HCT116 (cell line): ENCODE measurements around the gene IL21R. TPM values are rescaled to one million over a fixed set of nuclear protein-coding genes. Genes with fewer than 3 reads are reported as not detected.
A peak's percentile ranks its signal among the peaks of the same experiment; 100 is the strongest.

Source experiments
- ATAC-seq: fragments of 200-7000 bp; cut with Tn5 transposase; 2 replicates; pipeline ENCODE4 v1.9.1; 2020; ENCODE audit warnings: mild to moderate bottlenecking, moderate library complexity
- BruUV-seq: library from RNA; stranded (reverse); fragments of 400-500 nt; replicated peaks from 2 replicates; lab custom pipeline; 2021; lab: Mats Ljungman, UMichigan
- CTCF ChIA-PET: fragments of 300-600 bp; sonication (Branson Sonifier 250); formaldehyde crosslinking; loops from one replicate; lab custom pipeline; 2021; ENCODE audit warnings: antibody characterized with exemption; lab: Charles Lee
- POLR2A ChIA-PET: fragments of 300-600, 350-600 bp; sonication (Branson Sonifier 250); formaldehyde crosslinking; loops from one replicate; lab custom pipeline; 2021; ENCODE audit warnings: antibody characterized with exemption; lab: Charles Lee
- RAD21 ChIA-PET, 2 experiments: fragments of 300-600 bp; sonication (Branson Sonifier 250); formaldehyde crosslinking; loops; one replicate each; lab custom pipeline; 2023; ENCODE audit warnings: low total read pairs in 2 of 2; ENCODE audit not compliant: uncharacterized antibody in 2 of 2, unreplicated experiment in 2 of 2, low non-redundant PET in 1 of 2; lab: Charles Lee
- DNase-seq: peaks from one replicate; pipeline ENCODE4 v3.0.0-alpha.2; 2010; ENCODE audit warnings: low read depth, low spot score
- H2AFZ ChIP-seq: fragments of 200-600 bp; shearing (Covaris generic), sonication (generic); 2 replicates; pipeline ENCODE4 v1.6.1; 2017; ENCODE audit warnings: low read depth, mixed run types, mixed read lengths, antibody characterized with exemption, low read length; ENCODE audit not compliant: poor library complexity, severe bottlenecking
- H3K27ac ChIP-seq: 2 replicates; pipeline ENCODE4 v1.5.1; 2012; ENCODE audit warnings: low read depth, low read length
- H3K27me3 ChIP-seq: fragments of 200-600 bp; sonication (generic); 2 replicates; pipeline ENCODE4 v1.6.1; 2016; ENCODE audit warnings: mixed run types, low read length, mixed read lengths; ENCODE audit not compliant: insufficient read depth
- H3K36me3 ChIP-seq, 2 experiments: fragments of 200-500 bp in 1 of 2; fragments of 200-600 bp in 1 of 2; sonication (Bioruptor generic) in 1 of 2; sonication (generic) in 1 of 2; 2 replicates each; pipeline versions ENCODE4 v1.5.1 to v1.6.1; 2014 to 2016; ENCODE audit warnings: low read length in 2 of 2, inconsistent platforms in 1 of 2, mixed read lengths in 1 of 2, mixed run types in 1 of 2; ENCODE audit not compliant: insufficient read depth in 2 of 2, control insufficient read depth in 1 of 2
- H3K4me1 ChIP-seq, 2 experiments: fragments of 200-600 bp in 1 of 2; sonication (generic) in 1 of 2; 2 replicates each; pipeline versions ENCODE4 v1.5.1 to v1.6.1; 2012 to 2017; ENCODE audit warnings: low read length in 2 of 2, inconsistent platforms in 1 of 2, mild to moderate bottlenecking in 1 of 2, mixed read lengths in 1 of 2, mixed run types in 1 of 2, moderate library complexity in 1 of 2; ENCODE audit not compliant: insufficient read depth in 2 of 2, control insufficient read depth in 1 of 2
- H3K4me2 ChIP-seq: fragments of 200-600 bp; sonication (generic); 2 replicates; pipeline ENCODE4 v1.6.1; 2017; ENCODE audit warnings: mixed run types, low read length, mixed read lengths
- H3K4me3 ChIP-seq, 2 experiments: fragments of 200-600 bp in 1 of 2; sonication (generic) in 1 of 2; replicated peaks in 1 of 2; 2 replicates each; pipeline ENCODE4 v1.5.1; 2011 to 2016; ENCODE audit warnings: low read length in 2 of 2, control low read depth in 1 of 2, low read depth in 1 of 2, mild to moderate bottlenecking in 1 of 2, mixed read lengths in 1 of 2, mixed run types in 1 of 2
- H3K79me2 ChIP-seq: fragments of 200-600 bp; sonication (generic); 2 replicates; pipeline ENCODE4 v1.6.1; 2017; ENCODE audit warnings: mild to moderate bottlenecking, mixed run types, low read length, moderate library complexity, mixed read lengths; ENCODE audit not compliant: insufficient read depth
- H3K9ac ChIP-seq: fragments of 200-600 bp; sonication (generic); 2 replicates; pipeline ENCODE4 v1.6.1; 2016; ENCODE audit warnings: low read length, mixed read lengths
- H3K9me2 ChIP-seq: fragments of 200-600 bp; sonication (generic), shearing (Covaris generic); 2 replicates; pipeline ENCODE4 v1.6.1; 2017; ENCODE audit warnings: mixed run types, mild to moderate bottlenecking, moderate library complexity; ENCODE audit not compliant: insufficient read depth
- H3K9me3 ChIP-seq, 2 experiments: fragments of 200-500 bp in 1 of 2; fragments of 200-600 bp in 1 of 2; sonication (Bioruptor generic) in 1 of 2; sonication (generic) in 1 of 2; 2 replicates each; pipeline ENCODE4 v1.6.1; 2014 to 2017; ENCODE audit warnings: low read length in 2 of 2, mixed read lengths in 2 of 2, inconsistent platforms in 1 of 2, low read depth in 1 of 2, mild to moderate bottlenecking in 1 of 2, mixed run types in 1 of 2, moderate library complexity in 1 of 2; ENCODE audit not compliant: control insufficient read depth in 1 of 2, insufficient read depth in 1 of 2
- H4K20me1 ChIP-seq: fragments of 200-600 bp; sonication (generic), shearing (Covaris generic); 2 replicates; pipeline ENCODE4 v1.6.1; 2017; ENCODE audit warnings: mixed run types, mild to moderate bottlenecking, moderate library complexity; ENCODE audit not compliant: insufficient read depth
- CBX3 ChIP-seq: IDR thresholded peaks from 2 replicates; pipeline ENCODE4 v1.6.1; 2012; ENCODE audit warnings: low read depth
- EGR1 ChIP-seq: IDR thresholded peaks from 2 replicates; pipeline ENCODE4 v1.6.1; 2012; ENCODE audit warnings: low read depth
- ELF1 ChIP-seq: IDR thresholded peaks from 2 replicates; pipeline ENCODE4 v1.6.1; 2012; ENCODE audit warnings: low read depth, borderline replicate concordance
- EZH2 ChIP-seq: fragments of 200-600 bp; sonication (generic); IDR thresholded peaks from 2 replicates; pipeline ENCODE4 v1.6.1; 2017; ENCODE audit warnings: antibody characterized with exemption, mixed run types
- FOSL1 ChIP-seq: IDR thresholded peaks from 2 replicates; pipeline ENCODE4 v1.6.1; 2012; ENCODE audit warnings: low read depth
- JUND ChIP-seq: IDR thresholded peaks from 2 replicates; pipeline ENCODE4 v1.6.1; 2012
- MAX ChIP-seq: IDR thresholded peaks from 2 replicates; pipeline ENCODE4 v1.6.1; 2012
- RAD21 ChIP-seq: IDR thresholded peaks from 2 replicates; pipeline ENCODE4 v1.6.1; 2012; ENCODE audit warnings: low read depth, mild to moderate bottlenecking
- REST ChIP-seq: IDR thresholded peaks from 2 replicates; pipeline ENCODE4 v1.6.1; 2012; ENCODE audit warnings: low read depth
- SIN3A ChIP-seq: IDR thresholded peaks from 2 replicates; pipeline ENCODE4 v1.6.1; 2012; ENCODE audit warnings: low read depth
- SP1 ChIP-seq: IDR thresholded peaks from 2 replicates; pipeline ENCODE4 v1.6.1; 2012; ENCODE audit warnings: low read depth
- TCF7L2 ChIP-seq: IDR thresholded peaks from 2 replicates; pipeline ENCODE4 v1.7.0; 2011; ENCODE audit warnings: borderline replicate concordance, inconsistent platforms; ENCODE audit not compliant: insufficient read depth, insufficient read length; ENCODE audit errors: extremely low read depth
- YY1 ChIP-seq: IDR thresholded peaks from 2 replicates; pipeline ENCODE4 v1.6.1; 2011; ENCODE audit warnings: low read length, low read depth, moderate library complexity, mild to moderate bottlenecking; ENCODE audit not compliant: insufficient replicate concordance; ENCODE audit errors: extremely low read depth
- ZBTB33 ChIP-seq: IDR thresholded peaks from 2 replicates; pipeline ENCODE4 v1.6.1; 2011; ENCODE audit warnings: mild to moderate bottlenecking, low read length, moderate library complexity; ENCODE audit not compliant: insufficient replicate concordance; ENCODE audit errors: extremely low read depth
- ZNF274 ChIP-seq: fragments of 200-500 bp; sonication (Bioruptor generic); IDR thresholded peaks from 2 replicates; pipeline ENCODE4 v1.6.1; 2014; ENCODE audit warnings: mild to moderate bottlenecking, low read depth, low read length, inconsistent platforms
- intact Hi-C: fragments of 100-400 bp; cut with micrococcal nuclease; formaldehyde crosslinking; loops from 2 replicates; pipeline ENCODE4 v1.10.0; 2022
- total RNA-seq: library from RNA; stranded (reverse); gene quantifications from one replicate; pipeline ENCODE4 v1.2.1, GENCODE V29; 2021; ENCODE audit not compliant: unreplicated experiment

The IL21R gene
- total RNA-seq, 1 experiment from 2014 or later, result 1.2 TPM

- TF ChIP-seq CBX3 (no peak), JUND (no peak), ZNF274 (no peak), SP1 (no peak), YY1 (no peak), SIN3A (no peak), ELF1 (no peak), ZBTB33 (no peak), TCF7L2 (no peak), FOSL1 (no peak), REST (no peak), EZH2 (no peak), MAX (no peak), EGR1 (no peak), RAD21 (no peak)
- TF ChIP-seq, all 23 proteins: peak for 0
- Histone ChIP-seq H3K27ac (no peak overlapping the region), H2AFZ (no peak overlapping the region), H3K79me2 (no peaks in the 10 kb centered on the region), H3K4me1 (peaks cover 2 to 20% of the 10 kb centered on the region in 2 experiments; a peak in 3 of 4 replicates), H3K4me2 (no peak overlapping the region), H3K4me3 (no peak overlapping the region; a peak in 1 of 4 replicates), H3K9me3 (peaks cover 0 to 9% of the 10 kb centered on the region in 2 experiments; a peak in 1 of 4 replicates), H3K9me2 (no peaks in the 10 kb centered on the region), H3K9ac (no peak overlapping the region), H4K20me1 (no peaks in the 10 kb centered on the region), H3K36me3 (no peaks in the 10 kb centered on the region), H3K27me3 (no peaks in the 10 kb centered on the region)
- ChIA-PET POLR2A (interaction anchor here (1.0 kb wide), 1 partner anchor 224 kb away, joined by 4 read pairs; the partner anchor contains the start of gene KDM8), RAD21 (no interaction called here), CTCF (interaction anchor here (1.3 to 1.4 kb wide), 2 partner anchors 21 to 60 kb away, joined by 3 read pairs; no protein-coding TSS in a partner anchor)
- no peak for DNase-seq
- no peak for ATAC-seq
- TSS peak; percentile 90 for BruUV-seq
- intact Hi-C loops, result no loop called here
These were observed 25.6 kb downstream of the IL21R start for GRCh38 chr16:27427538-27427937.
